Measurements from ENCODE around the gene CBFA2T3. TPM values are rescaled to one million over a fixed set of nuclear protein-coding genes. Genes with fewer than 3 reads are reported as not detected.

Gene CBFA2T3
- total and polyA plus RNA-seq, 4 donors, result 4.7 to 11.8 (median 6.6) TPM

DNA sequence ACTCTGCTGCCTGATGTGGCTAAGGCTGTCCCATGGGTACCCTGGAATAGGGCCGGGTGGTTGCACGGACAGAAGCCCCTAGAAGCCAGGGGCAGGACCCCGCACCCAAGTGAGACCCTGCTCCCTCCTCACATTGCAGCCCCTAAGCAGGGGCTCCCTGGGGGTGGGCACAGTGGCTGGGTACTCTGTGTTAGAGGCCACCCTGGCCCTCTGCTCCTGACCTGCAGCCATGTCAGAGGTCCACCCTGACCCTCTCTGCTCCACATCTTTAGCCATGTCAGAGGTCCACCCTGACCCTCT, 2.1 kb downstream of the CBFA2T3 start:
- no peak overlapping the region for H3K4me3 ChIP-seq
- H3K36me3 ChIP-seq (ENCODE audit: control insufficient read depth in 4 of 4, insufficient read depth in 4 of 4, low read length in 4 of 4), result no peaks in the 10 kb centered on the region
- WGBS, 2 donors, result 62 to 71% methylated on average over 3 of the region's 3 CpGs
- peaks cover 0 to 13% (median 0%) of the 10 kb centered on the region in 3 donors for H3K27me3 ChIP-seq (ENCODE audit: control insufficient read depth in 3 of 3, insufficient read depth in 3 of 3, low read length in 2 of 3)
- TF ChIP-seq, protein P1, sequence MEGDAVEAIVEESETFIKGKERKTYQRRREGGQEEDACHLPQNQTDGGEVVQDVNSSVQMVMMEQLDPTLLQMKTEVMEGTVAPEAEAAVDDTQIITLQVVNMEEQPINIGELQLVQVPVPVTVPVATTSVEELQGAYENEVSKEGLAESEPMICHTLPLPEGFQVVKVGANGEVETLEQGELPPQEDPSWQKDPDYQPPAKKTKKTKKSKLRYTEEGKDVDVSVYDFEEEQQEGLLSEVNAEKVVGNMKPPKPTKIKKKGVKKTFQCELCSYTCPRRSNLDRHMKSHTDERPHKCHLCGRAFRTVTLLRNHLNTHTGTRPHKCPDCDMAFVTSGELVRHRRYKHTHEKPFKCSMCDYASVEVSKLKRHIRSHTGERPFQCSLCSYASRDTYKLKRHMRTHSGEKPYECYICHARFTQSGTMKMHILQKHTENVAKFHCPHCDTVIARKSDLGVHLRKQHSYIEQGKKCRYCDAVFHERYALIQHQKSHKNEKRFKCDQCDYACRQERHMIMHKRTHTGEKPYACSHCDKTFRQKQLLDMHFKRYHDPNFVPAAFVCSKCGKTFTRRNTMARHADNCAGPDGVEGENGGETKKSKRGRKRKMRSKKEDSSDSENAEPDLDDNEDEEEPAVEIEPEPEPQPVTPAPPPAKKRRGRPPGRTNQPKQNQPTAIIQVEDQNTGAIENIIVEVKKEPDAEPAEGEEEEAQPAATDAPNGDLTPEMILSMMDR (IDR thresholded peaks at IDR 0.05; ENCODE audit: control extremely low read depth, extremely low read depth), result no peak
- H3K27ac ChIP-seq (ENCODE audit: low read depth in 1 of 2, low read length in 1 of 2), result no peak overlapping the region
- no peaks in the 10 kb centered on the region for H3K9me3 ChIP-seq (ENCODE audit: control insufficient read depth in 4 of 4, insufficient read depth in 3 of 4, low read length in 3 of 4)
- DNase-seq (no peak), ATAC-seq (ENCODE audit: insufficient read depth, low FRiP score) (no peak)
- H3K9ac ChIP-seq (ENCODE audit: insufficient read depth in 1 of 2, low read length in 2 of 2), result no peak overlapping the region
- peaks cover 0 to 22% (median 9%) of the 10 kb centered on the region in 5 donors for H3K4me1 ChIP-seq (ENCODE audit: control insufficient read depth in 5 of 5, insufficient read depth in 5 of 5, low read length in 5 of 5)

DNA sequence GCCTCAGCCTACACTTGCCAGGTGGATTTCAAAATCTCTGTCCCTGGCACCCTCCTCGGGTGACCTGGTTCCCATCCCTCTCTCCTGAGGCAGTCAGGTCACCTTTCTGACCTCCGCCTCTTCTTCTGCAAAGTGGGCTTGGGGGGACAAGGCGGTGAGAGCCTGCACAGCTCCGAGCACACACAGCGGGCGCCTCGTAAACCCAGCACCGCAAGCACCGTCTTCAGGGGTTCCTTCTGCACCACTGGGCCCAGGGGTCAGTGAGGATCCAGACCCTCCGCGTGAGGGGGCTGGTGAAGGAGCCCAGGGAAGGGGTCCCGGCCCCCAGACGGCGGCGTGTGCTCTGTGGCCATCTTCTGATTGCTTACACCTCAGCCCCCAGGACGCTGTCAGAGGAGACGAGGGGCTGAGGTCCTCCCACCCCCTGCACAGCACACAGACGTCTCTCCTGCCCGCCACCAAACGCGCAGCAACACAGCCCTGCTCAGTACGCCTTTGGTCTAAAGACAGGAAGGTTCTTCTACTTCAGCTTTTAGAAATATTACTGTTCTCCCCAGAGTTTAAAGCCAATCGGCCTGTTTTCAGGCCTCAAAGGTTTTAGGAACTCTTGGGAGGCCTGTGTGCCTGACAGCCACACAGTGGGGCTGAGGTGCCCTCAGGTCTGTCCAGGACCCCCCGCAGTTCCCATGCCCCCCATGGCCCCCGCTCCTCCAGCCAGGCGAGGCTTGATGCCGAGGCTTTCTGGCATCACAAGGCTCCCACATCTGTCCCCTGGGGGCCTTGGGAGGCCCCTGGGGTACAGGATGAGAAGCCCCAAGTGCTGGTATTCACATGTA, 2.7 kb downstream of the CBFA2T3 start:
- TF ChIP-seq, protein P1 (IDR thresholded peaks at IDR 0.05; ENCODE audit: control extremely low read depth, extremely low read depth), result no peak
- no peak for DNase-seq
- Histone ChIP-seq H3K27me3 (ENCODE audit: control insufficient read depth in 3 of 3, insufficient read depth in 3 of 3, low read length in 2 of 3) (peaks cover 0 to 13% (median 0%) of the 10 kb centered on the region in 3 donors), H3K36me3 (ENCODE audit: control insufficient read depth in 4 of 4, insufficient read depth in 4 of 4, low read length in 4 of 4) (no peaks in the 10 kb centered on the region), H3K4me1 (ENCODE audit: control insufficient read depth in 5 of 5, insufficient read depth in 5 of 5, low read length in 5 of 5) (peaks cover 0 to 22% (median 9%) of the 10 kb centered on the region in 5 donors), H3K27ac (ENCODE audit: low read depth in 1 of 2, low read length in 1 of 2) (no peak overlapping the region), H3K9ac (ENCODE audit: insufficient read depth in 1 of 2, low read length in 2 of 2) (no peak overlapping the region), H3K4me3 (no peak overlapping the region), H3K9me3 (ENCODE audit: control insufficient read depth in 4 of 4, insufficient read depth in 3 of 4, low read length in 3 of 4) (no peaks in the 10 kb centered on the region)
- ATAC-seq (ENCODE audit: insufficient read depth, low FRiP score), result no peak
- 58 to 68% methylated on average over 26 to 27 of the region's 27 CpGs for WGBS, 2 donors

DNA sequence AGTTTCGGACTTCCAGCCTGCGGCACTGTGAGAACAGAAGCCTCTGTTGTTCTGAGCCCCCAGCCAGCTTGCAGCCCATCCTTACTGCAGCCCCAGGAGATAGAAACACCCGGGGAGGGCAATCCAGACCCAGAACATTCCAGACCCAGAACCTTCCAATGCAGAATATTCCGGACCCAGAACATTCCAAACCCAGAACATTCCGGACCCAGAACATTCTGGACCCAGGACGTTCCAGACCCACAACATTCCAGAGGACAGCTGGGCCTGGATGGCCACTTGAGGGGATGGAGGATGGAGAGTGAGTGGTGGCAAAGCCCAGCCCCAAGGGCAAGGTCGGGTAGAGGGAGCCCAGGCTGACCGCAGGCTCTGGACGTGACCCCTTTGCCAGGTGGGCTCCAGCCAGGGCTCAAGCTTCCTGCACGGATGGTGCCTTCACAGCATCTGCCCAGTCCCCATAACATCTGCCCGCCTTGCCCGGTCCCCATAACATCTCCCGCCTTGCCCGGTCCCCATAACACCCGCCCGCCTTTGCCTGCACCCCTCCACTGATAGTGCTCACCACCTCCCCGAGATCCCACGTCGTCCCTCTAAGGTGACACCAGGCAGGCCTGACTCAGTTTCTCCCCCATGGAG, 3.5 kb downstream of the CBFA2T3 start:
- Histone ChIP-seq H3K4me1 (ENCODE audit: control insufficient read depth in 5 of 5, insufficient read depth in 5 of 5, low read length in 5 of 5) (peaks cover 0 to 22% (median 9%) of the 10 kb centered on the region in 5 donors), H3K4me3 (no peak overlapping the region), H3K9me3 (ENCODE audit: control insufficient read depth in 4 of 4, insufficient read depth in 3 of 4, low read length in 3 of 4) (no peaks in the 10 kb centered on the region), H3K9ac (ENCODE audit: insufficient read depth in 1 of 2, low read length in 2 of 2) (no peak overlapping the region), H3K27me3 (ENCODE audit: control insufficient read depth in 3 of 3, insufficient read depth in 3 of 3, low read length in 2 of 3) (peaks cover 0 to 13% (median 0%) of the 10 kb centered on the region in 3 donors), H3K36me3 (ENCODE audit: control insufficient read depth in 4 of 4, insufficient read depth in 4 of 4, low read length in 4 of 4) (no peaks in the 10 kb centered on the region), H3K27ac (ENCODE audit: low read depth in 1 of 2, low read length in 1 of 2) (no peak overlapping the region)
- no peak for ATAC-seq (ENCODE audit: insufficient read depth, low FRiP score)
- DNase-seq, result no peak
- WGBS, 2 donors, result 83 to 90% methylated on average over 19 of the region's 19 CpGs
- TF ChIP-seq, protein P1 (IDR thresholded peaks at IDR 0.05; ENCODE audit: control extremely low read depth, extremely low read depth), result no peak
